GM21717 (cell line): Measurements from ENCODE around the gene KLHL14.

Experiments used
- ATAC-seq: cut with Tn5 transposase; IDR thresholded peaks from one replicate; pipeline ENCODE4 v1.9.1; 2021; ENCODE audit warnings: mild to moderate bottlenecking, moderate library complexity; ENCODE audit not compliant: unreplicated experiment

The KLHL14 gene

DNA sequence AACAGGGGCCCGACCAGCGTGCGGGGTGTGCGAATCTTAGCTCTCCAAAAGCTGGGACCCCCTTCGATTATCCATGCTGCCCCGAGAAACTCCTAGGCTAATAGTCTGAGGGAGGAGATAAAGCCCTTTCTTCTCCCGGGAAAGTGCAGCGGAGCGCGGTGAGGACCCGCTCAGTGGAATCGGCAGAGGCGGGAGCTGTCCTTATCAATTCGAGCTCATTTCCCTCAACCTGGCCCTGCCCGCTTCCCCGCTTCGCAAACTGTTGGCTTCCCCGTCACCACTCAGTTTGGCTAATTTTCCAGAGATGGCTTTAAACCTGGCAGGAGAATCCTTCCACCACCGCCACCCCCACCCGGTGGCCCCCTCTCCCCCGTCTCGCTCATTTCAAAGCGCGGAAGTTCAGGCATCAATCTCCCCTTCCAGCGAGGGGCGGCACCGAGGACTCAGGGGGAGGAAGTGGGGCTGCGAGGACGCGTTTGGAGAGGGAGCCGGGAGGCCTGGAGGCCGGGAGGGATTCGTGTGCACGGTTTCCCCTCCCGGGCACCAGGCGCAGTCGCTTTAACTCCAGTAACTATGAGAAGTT lies 1.6 kb downstream of the KLHL14 start:
- ATAC-seq: no peak

DNA sequence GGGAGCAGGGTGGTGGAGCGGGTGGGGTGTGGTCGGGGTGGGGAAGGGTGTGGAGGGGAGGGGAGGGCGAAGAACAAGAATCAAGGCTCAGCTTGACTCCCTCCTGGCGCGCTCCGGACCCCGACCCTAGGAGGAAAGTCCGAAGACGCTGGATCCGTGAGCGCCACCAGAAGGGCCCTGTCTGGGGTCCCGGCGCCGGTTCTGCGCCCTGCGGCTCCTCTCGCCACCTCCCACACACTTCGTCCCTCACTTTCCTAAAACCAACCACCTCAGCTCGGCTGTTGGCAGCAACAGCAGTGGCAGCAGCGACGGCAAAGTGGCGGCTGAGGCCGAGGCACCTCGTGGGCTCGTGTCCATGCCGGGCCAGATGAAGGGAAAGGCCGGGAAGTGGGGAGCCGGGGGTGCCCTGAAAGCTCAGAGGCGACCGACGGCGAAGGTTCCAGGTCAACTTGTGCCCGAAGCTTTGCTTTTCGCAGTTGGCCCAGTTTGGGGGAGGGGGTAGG lies 2.1 kb downstream of the KLHL14 start:
- ATAC-seq: no peak

DNA sequence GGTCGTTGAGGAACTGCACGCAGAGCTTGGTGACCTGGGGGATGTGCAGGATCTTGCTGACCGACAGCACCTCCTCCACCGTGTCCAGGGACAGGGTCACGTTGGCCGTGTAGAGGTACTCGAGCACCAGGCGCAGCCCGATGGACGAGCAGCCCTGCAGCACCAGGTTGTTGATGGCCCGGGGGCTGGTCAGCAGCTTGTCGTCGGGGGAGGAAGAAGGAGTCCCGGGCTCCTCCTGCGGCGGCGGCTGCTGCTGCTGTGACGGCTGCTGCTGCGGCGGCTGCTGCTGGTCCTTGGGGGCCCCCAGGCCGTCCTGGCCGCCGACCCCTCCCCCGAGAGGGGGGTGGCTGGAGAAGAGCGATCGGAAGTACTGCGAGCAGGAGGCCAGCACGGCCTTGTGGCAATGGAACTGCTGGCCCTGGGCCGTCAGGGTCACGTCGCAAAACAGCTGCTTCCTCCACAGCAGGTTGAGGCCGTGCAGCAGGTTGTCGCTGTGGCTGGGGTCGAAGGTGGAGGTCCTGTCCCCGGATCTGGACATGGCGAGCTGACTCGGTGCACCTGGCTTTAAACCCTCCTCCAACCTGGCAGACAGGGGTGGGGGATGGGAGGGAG lies 2.7 kb downstream of the KLHL14 start:
- ATAC-seq: no peak

DNA sequence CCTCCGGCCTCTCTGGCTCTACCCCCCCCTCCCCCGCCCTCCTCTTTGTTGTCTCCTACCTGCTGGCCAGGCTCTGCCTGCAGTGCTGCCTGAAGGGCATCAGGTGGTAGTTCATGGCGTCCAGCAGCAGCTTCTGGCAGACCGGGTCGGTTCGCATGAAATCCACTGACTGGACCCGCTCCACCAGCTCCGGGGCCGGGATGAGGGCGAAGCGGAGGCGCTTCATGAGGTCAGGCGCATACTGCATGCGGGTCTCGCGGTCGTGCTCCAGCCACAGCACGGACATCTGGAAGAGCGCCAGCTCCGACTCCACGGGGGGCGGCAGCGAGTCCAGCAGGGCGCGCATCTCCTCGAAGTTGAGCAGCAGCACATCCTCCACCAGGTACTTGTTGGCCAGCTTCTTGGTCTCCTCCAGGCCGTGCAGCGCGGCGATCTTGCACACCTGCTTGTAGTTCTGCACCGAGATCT lies 3.2 kb downstream of the KLHL14 start:
- ATAC-seq: no peak

DNA sequence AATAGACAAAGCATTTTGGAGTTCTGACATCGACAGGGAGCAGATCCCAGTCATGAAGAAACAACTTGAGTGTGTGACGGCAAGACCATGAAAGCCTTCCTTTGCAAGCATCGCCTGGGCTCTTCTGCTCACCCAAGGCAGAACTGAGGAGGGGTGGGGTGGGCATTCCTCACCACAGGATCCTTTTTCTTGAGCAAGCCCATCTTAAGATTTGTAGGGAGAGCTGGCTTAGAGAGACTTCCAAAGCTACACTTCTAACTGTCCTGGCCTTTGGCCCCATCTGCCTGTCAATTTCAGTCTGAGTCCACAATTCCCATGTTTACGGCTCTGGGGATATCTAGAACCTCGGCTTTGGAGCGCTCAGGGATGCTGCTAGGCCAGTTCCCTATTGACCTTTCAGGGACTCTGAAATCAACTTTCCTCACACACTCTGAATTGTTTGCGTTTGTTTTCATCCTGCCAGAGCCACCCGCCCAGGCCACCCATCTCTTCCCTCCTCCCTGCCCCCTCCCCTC lies 3.7 kb downstream of the KLHL14 start:
- ATAC-seq: no peak

DNA sequence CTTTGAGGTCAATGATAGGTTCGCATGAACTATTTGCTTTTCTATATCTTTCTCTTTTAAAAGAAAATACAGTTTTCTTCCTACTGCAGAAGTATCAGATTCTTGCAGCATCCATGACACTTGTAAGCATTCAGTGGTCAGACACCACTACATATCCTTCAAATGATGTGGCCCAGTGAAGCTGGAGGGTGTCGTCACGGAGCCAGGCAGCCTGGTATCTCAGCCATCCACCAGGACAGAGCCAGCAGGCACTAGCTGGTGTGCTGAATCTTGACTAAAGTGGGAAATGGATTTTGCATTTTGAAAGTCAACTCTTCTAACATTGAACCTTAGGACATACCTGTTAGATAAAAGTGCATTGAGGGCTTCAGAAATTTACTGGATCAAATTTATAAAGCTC lies 5.4 kb downstream of the KLHL14 start:
- ATAC-seq: no peak

DNA sequence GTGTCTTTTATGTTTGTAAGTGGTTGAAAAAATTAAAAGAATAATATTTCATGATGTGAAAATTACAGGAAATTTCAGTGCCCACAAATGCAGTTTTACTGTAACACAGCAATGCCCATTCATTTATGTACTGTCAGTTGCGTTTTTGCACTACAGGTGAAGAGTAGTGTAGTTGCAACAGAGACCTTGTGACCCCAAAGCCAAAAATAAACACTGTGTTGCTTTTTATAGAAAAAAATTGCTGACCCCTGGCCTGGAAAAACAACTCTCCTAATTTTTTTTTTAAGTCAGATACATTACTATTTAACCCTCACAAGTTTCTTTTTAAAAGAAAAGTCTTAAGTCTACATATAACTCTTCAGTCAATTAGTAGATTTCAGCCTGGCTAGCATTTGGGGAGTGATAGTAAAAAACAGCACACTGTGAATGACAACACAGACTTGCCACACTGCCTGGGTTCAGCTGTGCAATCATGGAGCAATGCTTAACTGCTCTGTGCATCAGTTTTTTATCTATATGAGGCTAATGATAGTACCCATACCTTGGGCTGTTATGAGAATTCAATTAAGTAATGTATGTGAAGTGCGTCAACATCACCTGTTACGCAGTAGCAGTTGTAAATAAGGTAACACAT lies 8.1 kb downstream of the KLHL14 start:
- ATAC-seq: no peak

DNA sequence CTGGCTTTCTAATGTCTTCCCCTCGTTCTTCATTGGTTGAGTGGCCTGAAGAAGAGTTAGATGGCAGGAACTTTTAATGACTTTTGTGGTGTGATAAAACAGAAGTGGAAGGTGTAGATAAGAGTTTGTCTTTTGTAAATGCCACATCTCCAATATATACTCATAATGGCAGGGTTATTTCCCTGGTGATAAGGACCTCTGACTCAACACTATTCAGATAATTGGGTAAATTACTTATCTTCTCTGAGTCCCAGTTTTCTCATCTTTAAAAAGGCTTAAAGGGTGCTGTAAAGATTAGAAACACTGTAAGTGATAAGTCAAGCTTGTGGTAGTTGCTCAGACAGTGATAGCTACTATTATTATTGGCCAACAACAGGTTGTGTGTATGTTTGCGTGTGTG lies 9.5 kb downstream of the KLHL14 start:
- no peak for ATAC-seq

DNA sequence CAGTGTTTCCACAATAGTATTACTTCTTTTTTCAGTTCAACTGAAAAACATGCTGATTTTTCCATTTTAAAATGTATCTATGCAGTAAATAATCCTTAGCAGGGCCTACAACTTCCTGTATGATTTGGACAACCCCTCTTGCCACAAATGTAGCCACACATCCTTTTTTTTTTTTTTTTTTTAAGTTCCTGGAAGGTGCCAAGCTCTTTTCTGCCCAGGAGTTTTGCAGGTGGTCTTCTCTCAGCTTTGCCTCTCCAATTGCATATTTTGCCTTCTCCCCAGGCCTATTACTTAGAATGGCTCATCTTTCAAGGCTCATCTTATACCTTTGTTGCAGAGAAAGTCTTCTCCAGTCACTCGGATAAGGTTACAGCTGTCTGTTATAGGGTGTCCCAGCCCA lies 11.6 kb downstream of the KLHL14 start:
- no peak for ATAC-seq

DNA sequence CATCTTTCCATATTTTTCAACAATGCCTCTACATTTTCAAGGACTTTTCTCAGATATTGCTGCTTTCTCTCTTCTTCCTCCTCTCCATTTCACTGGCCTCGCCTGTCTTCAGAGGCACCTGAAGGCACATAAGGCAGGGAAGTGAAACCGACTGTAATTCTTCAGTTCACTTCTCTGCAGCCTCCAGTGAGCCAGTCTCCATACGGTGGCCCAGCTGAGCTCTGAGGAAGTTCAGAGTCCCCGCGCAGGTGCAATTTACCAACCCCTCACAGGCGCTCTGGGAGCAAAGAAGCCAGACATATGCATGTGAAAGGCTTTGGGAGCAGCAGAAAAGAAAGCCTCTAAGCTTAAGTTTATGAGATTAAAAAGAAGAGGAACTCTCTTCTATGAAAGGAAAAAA lies 12.4 kb downstream of the KLHL14 start:
- ATAC-seq: peak; percentile 99

DNA sequence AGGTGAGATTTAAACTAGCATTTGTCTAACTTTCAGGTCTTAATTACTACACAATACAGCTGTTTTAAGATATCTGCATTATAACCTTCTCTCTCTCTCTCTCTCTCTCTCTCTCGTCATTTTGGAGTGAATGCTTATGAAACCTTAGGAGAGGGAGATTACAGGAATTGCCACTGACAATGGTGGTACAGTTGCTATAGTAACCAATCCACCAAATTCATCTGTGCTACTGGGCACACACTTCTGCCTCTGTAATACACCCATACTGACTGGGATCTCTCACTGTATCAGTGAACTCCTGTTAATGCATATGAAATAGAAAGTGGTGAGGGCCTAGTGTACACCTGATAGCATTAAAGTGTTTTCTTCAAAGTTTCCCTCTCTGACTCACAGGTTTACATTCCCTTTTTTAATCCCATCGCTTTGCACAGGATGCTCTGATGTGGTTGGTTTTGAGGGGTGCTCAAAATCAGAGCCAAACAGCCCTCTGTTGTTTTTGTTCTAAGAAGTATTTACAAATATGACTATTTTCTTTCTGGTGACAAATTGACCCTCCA lies 13.1 kb downstream of the KLHL14 start:
- ATAC-seq: no peak

DNA sequence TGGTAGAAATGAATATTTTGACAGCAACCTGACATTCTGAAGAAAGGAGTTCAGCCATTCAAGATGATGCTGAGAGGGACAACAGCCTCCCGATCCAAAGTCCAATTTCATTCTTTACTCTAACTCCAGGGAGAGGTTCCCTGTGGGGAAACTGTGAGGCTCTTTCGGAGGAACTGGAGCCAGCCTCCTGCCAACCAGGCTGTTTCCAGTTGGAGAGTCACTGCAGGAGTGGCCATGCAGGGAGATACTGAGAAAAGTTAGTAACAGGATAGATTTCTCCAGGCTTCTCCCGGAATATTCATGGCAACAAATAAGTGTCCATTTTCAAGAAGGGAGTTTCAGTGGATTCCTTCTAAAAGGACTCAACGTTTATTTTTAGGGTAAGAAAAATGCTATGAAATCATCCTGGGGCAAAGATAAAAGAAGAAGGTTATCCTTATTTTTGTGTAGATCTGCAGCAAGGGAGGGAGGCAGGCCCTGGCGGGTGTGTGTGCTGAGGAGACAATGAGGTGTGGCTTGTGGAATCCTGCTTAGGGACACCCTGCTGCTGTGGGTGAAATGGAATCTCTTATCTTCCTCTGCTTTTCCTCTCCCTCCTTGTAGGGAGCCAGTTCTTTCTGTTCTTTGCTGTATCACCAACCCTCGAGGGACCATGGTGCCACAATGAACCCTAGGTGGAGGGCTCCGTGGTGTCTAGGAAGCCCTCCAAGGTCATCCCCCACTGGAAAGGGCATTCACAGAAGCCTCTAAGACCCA lies 18.1 kb downstream of the KLHL14 start:
- no peak for ATAC-seq

DNA sequence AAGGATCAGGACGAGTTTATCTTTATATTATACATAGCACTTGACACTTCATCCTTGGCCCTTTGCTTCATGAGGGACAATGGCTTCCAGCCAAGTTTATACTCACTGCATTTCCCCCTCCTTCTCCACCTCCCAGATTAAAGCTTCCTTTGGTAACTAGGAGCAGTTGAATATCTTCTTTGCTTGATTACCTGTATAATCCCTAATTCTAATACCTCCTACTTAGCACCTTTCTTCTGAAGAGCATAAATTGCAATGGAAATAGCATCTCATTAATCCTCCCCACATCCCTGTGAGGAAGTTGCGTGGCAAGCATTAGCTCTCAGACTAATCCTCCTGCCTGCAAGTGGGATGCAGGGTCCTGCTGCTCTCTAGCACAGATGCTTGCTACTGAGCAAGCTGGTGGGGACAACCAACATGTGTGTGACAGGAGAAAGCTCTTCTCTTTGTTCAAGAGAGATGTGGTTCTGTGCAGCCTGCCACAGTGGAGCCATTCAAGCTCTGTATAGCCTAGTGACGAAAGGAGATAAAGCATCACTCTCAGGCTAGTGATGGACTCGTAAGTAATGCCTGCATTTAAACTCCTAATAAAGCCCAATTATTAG lies 19.1 kb downstream of the KLHL14 start:
- ATAC-seq: no peak

DNA sequence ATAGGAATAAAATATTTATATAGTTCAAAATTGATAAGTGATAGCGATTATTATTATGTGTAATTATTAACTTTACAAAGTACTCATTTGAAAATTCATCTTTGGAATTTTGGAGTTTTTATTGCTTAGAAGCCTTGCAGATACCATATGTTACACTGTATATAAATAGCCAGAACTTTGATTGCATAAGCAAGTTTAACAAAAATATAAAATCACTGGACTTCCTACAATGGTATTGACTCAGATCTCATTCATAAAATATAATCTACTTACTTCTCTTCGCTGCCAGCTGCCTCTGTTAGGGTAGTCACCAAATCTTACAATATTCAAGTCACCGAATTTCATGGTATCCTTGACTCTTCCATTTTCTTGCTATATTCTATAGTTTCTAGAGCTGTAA lies 22.5 kb downstream of the KLHL14 start:
- no peak for ATAC-seq

DNA sequence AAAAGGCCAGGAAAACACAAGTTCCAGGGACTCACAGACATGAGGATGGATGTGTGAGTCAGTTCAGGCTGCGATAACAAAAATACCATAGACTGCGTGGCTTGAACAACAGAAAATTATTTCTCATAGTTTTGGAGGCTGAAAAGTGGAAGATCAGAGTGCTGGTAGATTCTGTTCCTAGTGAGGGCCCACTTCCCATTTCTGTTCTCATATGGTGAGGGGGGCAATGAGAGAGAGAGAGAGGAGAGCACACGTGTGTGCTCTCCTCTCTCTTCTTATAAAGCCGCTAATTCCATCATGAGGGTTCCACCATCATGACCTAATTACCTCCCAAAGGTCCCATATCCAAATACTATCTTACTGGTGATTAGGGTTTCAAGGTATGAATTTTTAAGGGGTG lies 23.0 kb downstream of the KLHL14 start:
- no peak for ATAC-seq

DNA sequence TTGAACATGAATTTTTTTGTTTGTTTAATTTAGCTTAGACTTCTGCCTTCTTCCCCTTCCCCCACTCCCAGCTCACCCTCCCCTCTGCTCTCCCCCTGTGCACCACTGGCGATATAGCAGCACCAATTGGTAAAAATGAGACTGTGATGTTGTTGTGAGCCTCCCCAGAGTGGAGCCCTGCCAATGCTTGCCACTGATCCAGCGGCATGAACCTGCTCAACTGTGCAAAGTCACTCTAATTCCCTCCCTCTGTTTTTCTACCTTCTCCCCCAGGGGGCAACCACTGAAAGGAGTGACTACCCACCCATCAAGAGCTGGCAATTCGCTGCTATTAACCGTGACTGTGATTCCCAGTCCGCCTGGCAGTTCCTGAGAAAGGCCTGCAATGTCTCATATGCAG lies 30.2 kb downstream of the KLHL14 start:
- ATAC-seq: no peak

DNA sequence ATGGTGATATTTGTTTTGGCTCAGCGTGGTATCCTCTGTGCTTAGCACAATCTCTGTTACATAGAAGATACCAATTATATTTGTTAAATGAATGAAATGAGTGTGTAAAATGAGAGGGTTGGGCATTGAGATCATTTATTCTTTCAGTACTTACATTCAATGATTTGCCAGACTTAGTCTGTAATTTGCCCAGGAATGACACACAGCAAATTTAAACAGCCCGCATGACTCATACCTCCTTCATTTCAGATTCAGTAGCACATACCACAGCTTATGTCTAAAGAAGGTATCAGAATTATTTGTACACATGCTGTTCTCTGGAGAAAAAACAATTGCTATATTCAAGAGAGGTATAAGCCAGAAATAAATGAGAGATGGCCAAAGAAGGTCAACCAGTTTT lies 37.0 kb downstream of the KLHL14 start:
- ATAC-seq: no peak

DNA sequence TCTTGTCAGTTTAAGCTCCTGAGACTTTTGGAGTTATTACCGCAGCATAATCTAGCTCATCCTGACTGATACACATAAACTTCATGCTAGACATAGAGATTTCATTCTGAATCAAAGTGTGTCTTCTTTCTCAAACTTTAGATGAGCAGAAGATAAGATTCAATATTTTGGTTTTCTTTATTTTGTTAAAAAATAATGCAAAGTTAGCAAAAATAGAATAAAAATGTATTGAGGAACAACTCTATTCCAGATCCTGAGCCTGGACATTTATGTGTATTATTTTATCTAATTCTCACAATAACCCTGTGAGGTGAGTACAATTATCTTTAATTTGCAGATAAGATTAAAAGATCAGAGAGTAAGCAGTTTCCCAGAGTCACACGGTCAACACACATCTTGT lies 38.4 kb downstream of the KLHL14 start:
- no peak for ATAC-seq

DNA sequence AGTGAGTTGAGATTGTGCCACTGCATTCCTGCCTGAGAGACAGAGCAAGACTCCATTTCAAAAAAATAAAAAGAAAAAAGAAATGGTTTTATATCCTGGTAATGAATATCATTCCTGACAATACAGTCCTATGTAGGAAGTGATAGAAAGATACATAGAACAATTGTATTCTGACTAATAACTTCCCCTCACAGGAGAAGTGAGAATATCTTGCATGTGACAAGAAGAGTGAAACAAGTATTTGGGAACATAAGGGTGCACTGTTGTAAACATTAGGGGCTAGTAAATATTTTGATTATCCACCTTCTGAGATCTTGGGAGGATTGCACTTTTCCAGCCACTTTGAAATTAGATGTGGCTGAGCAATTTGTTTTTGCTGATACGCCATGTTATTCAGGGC lies 40.7 kb downstream of the KLHL14 start:
- ATAC-seq: no peak

DNA sequence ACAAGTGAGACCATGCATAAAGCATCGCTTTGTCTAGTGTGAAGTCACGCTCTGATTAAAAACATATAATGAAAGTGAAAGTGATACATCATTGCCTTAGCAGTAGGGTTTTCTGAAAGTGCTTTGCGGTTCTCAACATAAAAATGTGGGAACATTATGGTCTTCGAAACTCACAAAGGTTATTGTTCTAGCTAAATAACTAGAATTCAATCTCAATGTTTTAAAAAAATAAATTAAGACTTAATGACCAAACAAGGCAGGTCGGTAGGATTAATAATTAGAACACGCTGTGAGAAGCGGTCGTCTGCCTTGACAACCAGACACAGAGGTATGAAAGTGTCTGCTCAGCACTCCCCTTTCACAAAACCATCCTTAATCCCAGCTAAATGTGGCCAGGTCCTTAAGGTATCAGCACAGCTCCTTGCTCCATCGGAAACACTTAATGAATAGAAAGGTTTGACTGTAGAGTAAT lies 42.2 kb downstream of the KLHL14 start:
- ATAC-seq: peak; percentile 96

DNA sequence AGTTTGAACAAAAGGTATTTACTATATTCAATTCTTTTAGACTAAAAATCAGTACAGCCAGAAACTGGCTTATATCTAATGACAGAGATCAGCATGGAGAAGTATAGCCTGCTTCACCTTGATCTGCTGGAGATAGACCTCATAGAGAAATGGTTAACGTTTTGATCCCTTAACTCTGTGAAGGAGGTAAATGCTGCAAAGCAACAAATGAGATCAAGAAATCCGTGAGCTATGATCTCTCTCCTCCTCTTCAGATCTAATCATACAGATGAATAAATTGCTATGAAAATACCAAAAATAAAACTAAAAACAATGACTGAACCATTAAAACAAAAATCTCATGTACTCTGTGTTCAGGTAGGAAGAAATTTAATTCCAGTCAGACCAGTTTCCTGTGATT lies 42.8 kb downstream of the KLHL14 start:
- no peak for ATAC-seq
